GDM1 (cell line): ENCODE results near the gene SSNA1.

ENCODE experiments used
- DNase-seq: peaks from one replicate; lab custom pipeline; 2025; lab: John Stamatoyannopoulos, UW

The SSNA1 gene

DNA sequence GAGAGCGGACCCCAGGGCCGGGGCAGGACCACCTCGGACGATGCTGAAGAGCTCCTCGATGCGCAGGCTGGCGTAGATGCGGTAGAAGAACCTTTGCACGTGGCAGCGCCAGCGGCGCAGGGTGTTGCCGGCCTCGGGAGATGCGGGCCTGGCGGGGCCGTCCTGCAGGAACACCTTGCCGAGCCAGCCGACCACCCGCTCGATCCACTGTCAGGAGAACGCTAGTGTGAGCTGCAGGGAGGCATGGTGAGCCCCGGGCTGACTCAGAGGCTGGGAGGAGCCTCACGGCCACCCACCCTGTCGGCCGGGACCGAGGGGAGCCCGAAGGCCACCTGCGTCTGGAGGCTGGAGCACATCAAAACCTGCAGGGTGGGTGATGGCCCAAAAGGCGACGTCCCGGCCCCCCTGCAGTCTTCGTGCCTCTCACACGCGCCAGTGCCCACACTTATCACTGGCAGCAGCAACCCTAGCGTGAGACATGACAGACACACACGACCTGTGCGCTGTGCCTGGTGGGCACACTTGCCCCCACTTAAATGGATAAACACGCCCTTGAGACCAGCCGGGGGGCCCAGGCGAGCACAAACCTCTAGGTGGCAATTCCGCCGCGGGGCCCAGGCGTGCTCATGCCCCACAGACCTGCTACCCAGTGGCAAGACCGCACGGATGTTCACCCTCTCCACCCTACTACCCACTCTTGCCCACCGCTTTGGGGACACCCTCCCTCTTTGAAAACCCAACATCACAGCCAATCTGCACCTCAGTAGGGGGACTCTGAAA, 3.4 kb upstream of the SSNA1 start:
- DNase-seq = no peak

GRCh38 chr9:137185921-137186320, 2.6 kb upstream of the SSNA1 start:
- no peak for DNase-seq

DNA sequence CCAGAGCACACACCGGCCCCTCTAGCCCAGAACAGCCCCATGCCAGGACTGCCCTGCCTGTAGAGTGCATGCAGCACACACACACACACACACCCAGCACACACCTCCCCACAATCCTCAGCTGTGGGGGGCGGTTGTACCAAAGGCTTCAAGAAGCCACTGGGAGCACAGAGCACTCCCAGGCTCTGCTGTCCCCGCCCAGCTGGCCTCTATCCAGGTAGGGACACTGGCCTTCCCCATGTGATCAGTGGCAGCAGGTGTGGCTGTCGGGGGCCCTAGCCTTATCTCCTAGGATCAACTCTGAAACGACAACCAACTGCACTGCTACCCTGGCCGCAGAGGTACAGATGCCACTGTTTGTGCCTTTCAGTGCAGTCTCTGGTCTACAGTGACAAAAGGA, 2.1 kb upstream of the SSNA1 start:
- DNase-seq = no peak

DNA sequence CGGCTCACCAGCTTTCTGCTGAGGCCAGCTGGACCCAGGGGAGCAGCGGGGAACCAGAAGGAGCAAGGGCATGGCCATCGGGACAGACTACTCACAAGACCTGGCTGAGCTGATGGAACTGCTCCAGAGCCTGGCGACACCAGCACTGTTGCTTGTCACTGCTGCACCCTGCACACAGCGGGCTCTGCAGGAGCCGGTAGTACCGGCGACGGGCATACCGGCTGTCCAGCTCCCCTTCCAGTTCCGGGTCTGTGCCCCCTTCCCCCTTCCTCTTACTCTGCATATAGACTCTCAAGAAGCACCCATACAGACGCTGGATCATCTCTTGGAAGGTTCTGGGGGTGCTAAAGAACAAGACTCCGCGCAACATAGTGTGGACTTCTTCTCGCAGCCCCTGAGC, 1.1 kb upstream of the SSNA1 start:
- DNase-seq = no peak

DNA sequence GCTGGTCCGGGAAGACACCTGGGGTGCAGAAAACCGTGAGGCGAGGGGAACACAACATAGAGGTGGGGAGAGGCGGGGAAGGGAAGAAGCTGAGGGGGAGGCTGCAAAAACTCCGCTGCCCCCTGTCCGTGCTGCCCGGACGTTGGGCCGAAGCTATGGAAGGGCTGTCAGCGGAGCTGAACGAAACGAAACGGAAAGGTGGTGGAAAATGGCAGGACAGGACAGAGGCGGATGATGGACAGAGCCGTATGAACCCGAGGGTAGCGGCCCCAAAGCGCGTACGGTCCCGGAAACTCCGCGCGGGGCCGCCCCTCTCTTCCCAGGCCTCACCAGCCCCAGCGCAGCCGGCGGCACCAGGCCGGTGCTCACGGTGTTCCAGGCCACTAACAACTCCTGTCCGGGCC, 388 bp upstream of the SSNA1 start:
- DNase-seq = no peak

- DNase-seq = no peak
Measured at GRCh38 chr9:137189297-137190295, 1.1 kb downstream of the SSNA1 start.

- DNase-seq = no peak
Measured at GRCh38 chr9:137190315-137190856, 1.9 kb downstream of the SSNA1 start.

GRCh38 chr9:137191245-137191644, 2.8 kb downstream of the SSNA1 start:
- no peak for DNase-seq

GRCh38 chr9:137191691-137192447, 3.4 kb downstream of the SSNA1 start:
- no peak for DNase-seq

DNA sequence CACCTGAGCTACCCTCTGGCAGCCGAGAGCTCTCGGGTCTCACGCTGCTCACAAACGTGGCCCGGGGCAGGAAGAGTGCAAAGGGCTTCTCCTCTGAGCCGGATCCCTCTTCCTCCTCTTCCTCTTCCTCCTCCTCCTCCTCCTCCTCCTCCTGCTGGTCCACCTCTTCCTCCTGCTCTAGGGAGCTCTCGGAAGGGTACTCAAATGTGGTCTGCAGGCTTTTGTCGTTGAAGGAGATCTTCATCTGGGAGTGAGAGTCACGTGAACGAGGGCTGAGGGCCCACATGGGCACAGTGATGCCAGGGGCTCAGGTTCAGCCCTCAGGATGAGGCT, 3.9 kb downstream of the SSNA1 start:
- no peak for DNase-seq

- DNase-seq = no peak
Measured at GRCh38 chr9:137192859-137193258, 4.4 kb downstream of the SSNA1 start.

- no peak for DNase-seq
Measured at GRCh38 chr9:137193771-137194170, 5.3 kb downstream of the SSNA1 start.

GRCh38 chr9:137194388-137194787, 5.9 kb downstream of the SSNA1 start:
- no peak for DNase-seq

DNA sequence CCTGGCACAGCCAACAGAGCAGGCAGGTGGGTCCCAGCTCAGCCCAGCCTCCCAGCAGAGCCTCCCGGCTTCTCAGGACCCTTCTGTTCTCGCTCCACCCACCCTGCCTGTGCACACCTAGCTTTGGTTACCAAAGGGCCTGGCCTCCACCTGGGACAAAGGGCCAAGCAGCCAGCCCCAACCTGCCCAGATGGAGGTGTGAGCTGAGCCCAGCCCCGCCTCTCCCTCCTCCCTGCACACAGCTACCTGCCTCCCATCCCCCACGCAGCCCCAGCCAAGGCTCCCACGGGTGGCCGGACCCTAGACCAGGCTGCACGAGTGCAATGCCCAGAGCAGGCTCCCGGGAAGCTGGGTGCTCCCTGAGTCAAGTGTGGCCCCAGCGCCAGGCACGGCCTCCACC, 6.4 kb downstream of the SSNA1 start:
- DNase-seq = no peak

GRCh38 chr9:137195525-137196220, 7.2 kb downstream of the SSNA1 start:
- no peak for DNase-seq

- DNase-seq = no peak
Measured at GRCh38 chr9:137198051-137198901, 9.8 kb downstream of the SSNA1 start.

DNA sequence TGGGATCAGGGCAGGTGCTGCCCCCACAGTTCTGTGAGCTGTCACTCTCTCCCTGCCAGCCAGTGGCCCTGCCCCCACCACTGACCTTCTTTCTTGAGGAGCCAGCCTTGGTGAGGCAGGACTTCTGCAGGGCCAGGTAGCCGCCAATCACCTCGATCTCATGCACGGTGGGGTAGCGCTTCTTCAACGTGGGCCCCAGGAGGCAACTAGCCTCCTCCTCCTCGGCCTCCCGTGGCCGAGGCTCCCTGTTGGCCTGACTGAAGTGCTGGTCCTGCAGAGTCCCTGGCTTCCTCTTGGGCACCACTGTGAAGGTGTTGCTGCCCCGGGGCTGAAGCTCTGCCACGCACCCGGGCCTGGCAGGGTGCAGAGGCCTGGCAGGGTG, 10.4 kb downstream of the SSNA1 start:
- no peak for DNase-seq

DNA sequence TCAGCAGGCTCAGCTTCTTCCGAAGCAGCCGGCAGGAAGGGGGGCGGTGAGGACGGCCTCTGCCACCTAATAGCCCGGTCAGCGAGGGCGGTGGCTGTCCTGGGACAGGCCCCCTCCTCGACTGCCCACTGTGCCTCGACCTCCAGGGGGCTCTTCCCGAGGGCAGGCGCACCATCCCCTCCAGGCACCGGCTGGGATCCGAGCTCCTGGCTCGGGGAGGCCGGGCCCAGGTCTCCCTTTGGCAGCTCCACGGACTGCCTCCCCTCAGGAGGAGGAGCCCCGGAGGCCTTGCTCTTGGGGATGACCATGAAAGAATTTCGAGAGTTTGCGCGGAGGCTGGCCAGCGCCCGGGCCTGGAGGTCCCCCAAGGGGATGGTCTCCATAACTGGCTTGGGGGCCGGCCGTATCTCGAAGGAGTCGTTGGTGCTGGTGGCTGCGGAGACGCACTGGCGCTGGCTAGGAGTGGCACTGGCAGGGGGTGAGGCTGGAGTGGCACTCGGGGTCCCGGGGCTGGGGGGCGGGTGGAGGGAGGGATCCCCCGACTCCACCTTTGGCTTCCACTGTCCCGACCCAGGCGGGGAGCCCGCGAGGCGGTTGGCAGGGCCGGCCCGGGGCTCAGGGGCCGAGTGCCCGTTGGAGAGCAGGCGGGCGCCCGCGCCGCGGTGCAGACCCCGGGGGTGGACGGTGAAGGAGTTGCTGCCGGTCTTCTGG, 11.1 kb downstream of the SSNA1 start:
- no peak for DNase-seq

- DNase-seq = peak; percentile 97
Measured at GRCh38 chr9:137200311-137201204, 12.1 kb downstream of the SSNA1 start, which contains the start of gene TPRN. Gene TPRN, minus strand, starts transcription at chr9:137200741. Its CDS starts 30 bp downstream, at chr9:137200711.
